Natural killer cell treated with Interleukin-12 subunit alpha and Interleukin-12 subunit beta and Interleukin-15 and Interleukin-18, amount 100 ng/mL, for 72 hours (primary cell): ENCODE measurements around the gene ITPKB. TPM values are rescaled to one million over a fixed set of nuclear protein-coding genes. Genes with fewer than 3 reads are reported as not detected.
A peak's percentile ranks its signal among the peaks of the same experiment; 100 is the strongest.

ENCODE experiments used
- ATAC-seq, 2 donors: fragments of 150-1000 bp; cut with Tn5 transposase in 1 of 2; sonication (Bioruptor Pico), chemical (Tn5 transposase) in 1 of 2; 2 replicates each; pipeline ENCODE4 v1.10.0; 2021
- DNase-seq: peaks from one replicate; pipeline ENCODE4 v3.0.0; 2022; ENCODE audit warnings: low spot score
- H3K27ac Mint-ChIP-seq, 2 donors: 1 replicate in 1 of 2; 2 replicates in 1 of 2; pipeline ENCODE4 v1.8.0; 2022; ENCODE audit warnings: mixed read lengths in 2 of 2, mild to moderate bottlenecking in 1 of 2, moderate library complexity in 1 of 2
- H3K27me3 Mint-ChIP-seq, 2 donors: 1 replicate in 1 of 2; 2 replicates in 1 of 2; pipeline ENCODE4 v1.8.0; 2022; ENCODE audit warnings: mixed read lengths in 2 of 2
- H3K36me3 Mint-ChIP-seq: one replicate; pipeline ENCODE4 v1.8.0; 2022; ENCODE audit warnings: mixed read lengths
- H3K4me1 Mint-ChIP-seq, 2 donors: 1 replicate in 1 of 2; 2 replicates in 1 of 2; pipeline ENCODE4 v1.8.0; 2022; ENCODE audit warnings: low read depth in 2 of 2, mixed read lengths in 2 of 2, mild to moderate bottlenecking in 1 of 2
- H3K4me3 Mint-ChIP-seq: one replicate; pipeline ENCODE4 v1.8.0; 2022; ENCODE audit warnings: mixed read lengths
- H3K9me3 Mint-ChIP-seq: 2 replicates; pipeline ENCODE4 v1.8.0; 2022; ENCODE audit warnings: mixed read lengths
- total RNA-seq, 2 donors: library from RNA; stranded (reverse); gene quantifications; one replicate each; pipeline ENCODE4 v1.2.3, GENCODE V29; 2022

ITPKB gene
- total RNA-seq, 2 donors from 2014 or later, result 27.2 to 35.2 TPM

DNA sequence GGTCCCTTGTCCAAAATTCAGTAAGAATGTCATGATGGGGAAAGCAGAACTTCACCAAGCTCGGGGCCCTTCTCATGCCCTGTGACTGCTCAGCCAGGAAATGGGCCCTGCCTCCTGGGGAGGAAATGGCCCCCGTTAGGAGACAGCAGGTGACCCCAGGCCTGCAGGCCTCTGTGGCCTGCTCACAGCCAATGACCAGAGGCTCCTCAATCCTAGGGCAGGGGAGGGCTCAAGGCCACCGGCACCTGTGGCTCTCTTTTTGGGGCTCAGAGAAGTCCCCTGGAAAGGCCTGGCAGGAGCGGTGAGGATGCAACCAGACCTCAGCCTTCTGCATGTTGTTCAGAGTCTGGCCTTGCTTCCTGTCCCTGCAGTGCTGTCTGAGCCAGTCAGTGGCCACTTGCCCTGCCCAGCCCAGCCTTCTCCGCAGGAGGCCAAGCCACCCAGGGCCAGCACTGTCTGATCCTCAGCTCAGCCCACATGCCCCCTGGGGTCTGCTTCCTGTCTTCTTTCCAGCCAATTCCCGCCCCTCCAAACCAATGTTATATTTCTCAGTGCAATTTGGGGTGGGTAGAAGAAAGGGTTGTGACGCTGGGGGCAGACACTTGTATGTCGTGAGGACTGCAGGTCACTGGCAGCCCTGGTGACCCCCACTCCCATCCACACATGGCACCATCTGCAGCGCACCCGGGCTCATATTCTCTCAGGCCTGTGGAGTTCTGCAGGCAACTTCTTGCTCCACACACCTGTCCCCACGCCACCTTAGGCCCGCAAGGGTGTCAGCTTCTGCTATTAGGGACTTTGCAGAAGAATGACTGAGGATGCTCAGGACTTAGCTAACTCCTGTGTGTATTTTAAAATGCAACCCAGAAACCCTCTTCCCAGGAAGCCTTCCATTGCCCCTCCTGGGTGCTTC, 83.6 kb downstream of the ITPKB start:
- Mint-ChIP-seq H3K4me1 (peaks cover 63 to 66% of the 10 kb centered on the region in 2 donors), H3K27me3 (no peaks in the 10 kb centered on the region), H3K4me3 (peak overlapping the region; percentile 74), H3K9me3 (no peaks in the 10 kb centered on the region), H3K27ac (peak overlapping the region in 1 of 2 donors; percentile 84), H3K36me3 (no peaks in the 10 kb centered on the region)
- no peak for DNase-seq
- peak; percentile 43 to 58 for ATAC-seq

DNA sequence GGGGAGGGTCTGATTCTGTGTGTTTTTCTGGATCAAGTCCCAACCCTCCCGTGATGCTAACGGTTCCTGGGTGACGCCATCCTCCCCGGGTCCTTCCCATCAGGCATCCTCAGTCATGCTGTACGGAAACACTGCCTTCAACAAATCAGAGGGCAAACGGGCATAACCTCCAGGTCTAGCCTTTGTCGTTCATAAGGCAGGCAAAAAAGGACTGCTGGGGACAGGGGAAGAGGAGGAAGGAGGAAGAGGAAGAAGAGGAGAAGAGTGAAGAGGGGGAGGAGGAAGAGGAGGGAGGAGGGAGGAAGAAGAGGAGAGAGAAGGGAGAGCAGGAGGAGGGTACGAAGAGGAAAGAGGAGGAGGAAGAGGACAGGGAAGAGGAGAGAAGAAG, 84.4 kb downstream of the ITPKB start:
- H3K27ac Mint-ChIP-seq, result peak overlapping the region in 1 of 2 donors; percentile 84
- no peaks in the 10 kb centered on the region for H3K36me3 Mint-ChIP-seq
- DNase-seq (no peak), ATAC-seq (no peak)
- H3K27me3 Mint-ChIP-seq, result no peaks in the 10 kb centered on the region
- H3K4me3 Mint-ChIP-seq, result peak overlapping the region; percentile 74
- peaks cover 62 to 65% of the 10 kb centered on the region in 2 donors for H3K4me1 Mint-ChIP-seq
- no peaks in the 10 kb centered on the region for H3K9me3 Mint-ChIP-seq

DNA sequence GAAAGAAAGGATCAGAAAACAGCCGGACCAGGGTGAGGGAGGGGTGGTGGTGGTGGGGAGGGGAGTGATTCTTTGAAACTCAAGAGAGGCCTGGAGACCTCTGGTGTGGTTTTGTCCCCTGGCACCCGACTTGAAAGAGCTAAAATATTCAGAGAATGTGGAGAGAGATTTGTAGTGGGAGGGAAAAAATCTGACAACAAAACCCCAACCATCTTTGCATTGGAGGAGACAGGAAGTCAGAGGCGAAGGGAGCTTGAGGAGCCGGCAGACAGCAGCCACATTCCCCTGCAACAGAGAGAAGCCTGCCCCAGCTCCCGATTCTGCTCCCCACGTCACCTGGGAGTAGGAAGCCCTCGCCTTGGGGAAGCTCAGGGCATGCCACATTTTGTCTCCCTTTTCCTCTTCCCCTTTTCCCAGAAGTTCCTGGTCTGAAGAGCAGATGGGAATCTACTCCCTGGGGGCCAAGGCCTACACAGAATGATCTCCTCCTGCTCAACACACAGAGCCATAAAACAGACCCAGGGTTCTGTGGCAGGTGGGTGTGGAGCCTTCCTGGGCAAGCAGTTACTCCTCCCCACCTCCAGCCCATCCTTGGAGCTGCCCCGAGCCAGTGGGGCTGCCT, 84.9 kb downstream of the ITPKB start:
- ATAC-seq (no peak), DNase-seq (no peak)
- Mint-ChIP-seq H3K36me3 (no peaks in the 10 kb centered on the region), H3K9me3 (no peaks in the 10 kb centered on the region), H3K4me1 (peaks cover 64 to 66% of the 10 kb centered on the region in 2 donors), H3K27ac (peak overlapping the region in 1 of 2 donors; percentile 84), H3K27me3 (no peaks in the 10 kb centered on the region), H3K4me3 (peak overlapping the region; percentile 74)

DNA sequence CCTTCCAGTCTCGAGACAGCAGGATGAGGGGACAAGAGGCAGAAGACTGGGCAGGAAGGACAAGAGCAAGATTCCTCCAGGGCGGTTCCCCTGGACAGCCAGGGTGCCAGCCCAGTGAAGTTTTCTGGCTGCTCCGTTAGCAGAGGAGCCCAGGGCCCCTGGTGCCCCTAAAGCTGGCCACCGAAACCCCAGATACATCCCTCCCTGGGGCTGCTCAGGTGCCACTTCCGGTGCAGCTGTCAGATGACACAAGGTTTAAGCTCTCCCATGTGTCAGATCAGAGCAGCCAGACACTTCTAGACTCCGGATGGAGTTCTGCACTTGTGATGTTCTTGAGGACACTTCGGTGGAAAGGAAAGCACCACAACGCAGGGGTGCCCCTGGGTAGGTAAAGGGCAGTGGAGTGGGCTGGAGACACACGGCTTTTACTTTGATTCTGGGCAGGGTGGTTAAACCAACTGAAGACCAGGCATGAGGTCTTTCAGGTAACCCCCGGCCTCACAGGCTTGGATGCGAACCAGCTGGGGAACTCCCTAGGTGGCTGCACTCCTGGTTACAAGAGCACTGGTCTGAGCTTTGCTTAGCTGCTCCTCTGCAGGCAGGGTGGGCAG, 85.7 kb downstream of the ITPKB start:
- DNase-seq (peak; percentile 78), ATAC-seq (peak; percentile 76 to 84)
- Mint-ChIP-seq H3K9me3 (no peaks in the 10 kb centered on the region), H3K4me3 (peak overlapping the region; percentile 74), H3K36me3 (no peaks in the 10 kb centered on the region), H3K27ac (peak overlapping the region in 1 of 2 donors; percentile 84), H3K27me3 (no peaks in the 10 kb centered on the region), H3K4me1 (peaks cover 66 to 67% of the 10 kb centered on the region in 2 donors)

DNA sequence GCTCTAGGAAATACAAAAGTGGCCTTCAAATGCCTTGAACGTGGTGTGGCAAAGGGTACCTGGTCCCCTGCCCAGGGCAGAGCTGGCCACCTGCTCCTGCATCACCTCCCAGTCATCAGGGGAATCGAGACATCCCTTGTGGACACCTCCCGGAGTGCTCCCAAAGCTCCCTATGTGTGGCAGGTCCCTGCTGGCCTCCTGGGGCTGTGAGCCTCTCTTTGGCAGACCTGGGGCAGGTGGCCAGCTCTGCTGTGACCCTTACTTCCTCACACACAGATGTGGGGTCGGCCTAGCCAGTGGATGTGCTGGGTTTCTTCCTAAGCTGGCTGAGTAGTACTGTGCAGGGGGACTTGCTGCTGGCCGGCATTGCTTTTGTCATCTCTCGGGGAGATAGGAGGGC, 86.5 kb downstream of the ITPKB start:
- no peak for ATAC-seq
- Mint-ChIP-seq H3K27ac (peak overlapping the region in 1 of 2 donors; percentile 84), H3K4me1 (peaks cover 61 to 70% of the 10 kb centered on the region in 2 donors), H3K27me3 (no peaks in the 10 kb centered on the region), H3K4me3 (no peak overlapping the region), H3K36me3 (no peaks in the 10 kb centered on the region), H3K9me3 (no peaks in the 10 kb centered on the region)
- no peak for DNase-seq

DNA sequence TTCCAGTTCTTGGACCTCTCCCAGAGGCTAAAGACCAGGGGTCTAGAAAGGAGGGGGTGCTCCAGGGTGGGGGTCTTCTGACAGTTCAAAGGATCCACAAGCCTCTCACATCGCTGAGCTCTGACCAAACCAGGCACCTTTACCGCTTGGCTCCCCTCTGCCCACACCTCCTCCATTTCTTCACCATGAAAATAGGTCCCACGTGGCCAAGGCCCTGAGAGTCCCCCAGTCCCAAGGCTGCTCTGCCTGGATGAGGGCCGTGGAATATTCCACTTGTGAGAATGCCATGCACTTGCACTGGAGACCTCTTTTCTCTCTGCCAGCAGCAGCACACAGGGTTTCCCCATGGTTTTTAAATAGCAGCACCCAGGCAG, 87.4 kb downstream of the ITPKB start:
- Mint-ChIP-seq H3K27ac (no peak overlapping the region), H3K27me3 (no peaks in the 10 kb centered on the region), H3K4me1 (peaks cover 52 to 61% of the 10 kb centered on the region in 2 donors), H3K4me3 (no peak overlapping the region), H3K36me3 (no peaks in the 10 kb centered on the region), H3K9me3 (no peaks in the 10 kb centered on the region)
- ATAC-seq, result no peak
- DNase-seq, result no peak

DNA sequence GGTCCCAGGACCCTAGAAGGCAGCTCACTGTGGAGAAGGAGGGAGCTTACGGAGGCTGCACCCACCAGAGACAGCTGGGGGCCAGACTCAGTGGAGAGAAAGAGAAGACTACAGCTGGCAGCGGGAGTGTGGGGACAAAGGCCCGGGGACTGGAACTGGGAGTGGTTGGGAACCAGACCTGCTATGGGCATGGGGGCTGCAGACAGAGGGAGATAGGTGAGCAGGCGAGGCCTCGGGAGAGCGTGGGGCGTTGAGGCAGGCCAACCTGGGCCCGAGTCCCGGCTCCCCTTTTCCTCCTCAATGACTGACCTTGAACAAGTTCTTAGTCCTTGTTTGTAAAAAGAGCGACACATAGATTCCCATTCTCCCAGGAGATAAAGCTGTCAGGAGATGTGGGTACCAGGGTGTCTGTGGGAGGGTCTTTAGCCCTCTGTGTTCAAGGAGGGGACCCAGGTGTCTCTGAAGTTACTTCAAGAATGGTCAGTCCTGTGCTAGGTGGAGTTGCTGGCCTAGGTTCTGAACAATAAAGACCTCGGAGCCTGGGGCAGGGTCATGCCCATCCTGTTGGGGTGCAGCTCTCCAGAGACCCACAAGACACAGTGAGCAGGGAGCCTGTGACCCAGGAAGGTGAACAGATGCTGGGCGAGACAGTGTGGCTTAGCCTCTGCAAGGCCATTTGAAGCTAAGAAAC, 87.9 kb downstream of the ITPKB start:
- Mint-ChIP-seq H3K27me3 (no peaks in the 10 kb centered on the region), H3K4me3 (no peak overlapping the region), H3K4me1 (peaks cover 49 to 57% of the 10 kb centered on the region in 2 donors), H3K27ac (peak overlapping the region; percentile 41 to 91), H3K36me3 (no peaks in the 10 kb centered on the region), H3K9me3 (no peaks in the 10 kb centered on the region)
- DNase-seq (no peak), ATAC-seq (no peak)

DNA sequence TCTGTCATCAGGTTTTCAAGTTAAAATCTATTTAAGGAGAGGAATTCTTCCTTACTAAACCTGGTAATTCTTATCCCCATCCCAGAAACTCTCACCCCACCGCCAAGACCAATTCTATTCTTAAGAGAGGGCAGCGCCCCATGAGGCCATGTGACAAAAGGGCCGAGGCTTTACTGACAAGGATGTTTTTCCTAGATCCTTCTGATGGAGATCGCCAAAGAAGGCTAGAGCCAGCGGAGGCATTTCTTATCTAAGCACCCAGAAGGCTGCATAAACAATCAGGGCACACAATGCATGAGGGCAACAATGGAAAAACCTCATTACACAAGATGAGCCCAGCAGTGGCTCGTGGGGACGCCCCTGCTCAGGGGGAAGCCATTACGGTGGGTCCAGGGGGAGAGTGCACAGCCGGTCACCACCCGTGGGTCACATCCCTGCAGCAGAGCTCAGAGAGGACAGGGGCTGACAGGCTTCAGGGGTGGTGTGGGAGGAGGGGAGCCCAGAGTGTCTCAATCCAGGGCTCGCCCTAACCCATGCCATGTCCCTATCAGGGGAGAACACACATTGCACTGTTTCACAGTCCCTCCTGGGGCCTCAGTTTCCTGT, 88.7 kb downstream of the ITPKB start:
- Mint-ChIP-seq H3K27ac (peak overlapping the region; percentile 41 to 91), H3K36me3 (no peaks in the 10 kb centered on the region), H3K4me1 (peaks cover 45 to 58% of the 10 kb centered on the region in 2 donors), H3K27me3 (no peaks in the 10 kb centered on the region), H3K4me3 (no peak overlapping the region), H3K9me3 (no peaks in the 10 kb centered on the region)
- no peak for DNase-seq
- ATAC-seq, result no peak

DNA sequence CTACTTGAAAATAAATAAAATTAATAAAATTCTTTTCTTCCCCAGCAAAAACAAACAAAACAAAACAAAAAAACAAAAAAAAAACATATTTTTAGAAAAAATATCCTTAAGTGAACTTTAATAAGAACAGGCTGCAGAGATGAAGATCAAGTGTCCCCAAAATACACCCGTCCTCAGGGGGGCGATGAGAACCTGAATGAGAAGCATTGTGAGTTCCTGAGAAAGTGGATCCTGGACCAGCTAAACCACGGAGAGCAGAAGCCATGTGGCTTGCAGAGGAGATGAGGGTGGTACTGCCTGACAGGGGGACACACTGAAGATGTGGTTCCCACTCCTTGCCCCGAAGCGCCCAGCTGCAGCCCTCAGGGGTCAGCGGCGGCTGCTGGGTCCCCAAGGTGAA, 89.3 kb downstream of the ITPKB start:
- H3K4me1 Mint-ChIP-seq, result peaks cover 42 to 57% of the 10 kb centered on the region in 2 donors
- H3K4me3 Mint-ChIP-seq, result no peak overlapping the region
- H3K9me3 Mint-ChIP-seq, result no peaks in the 10 kb centered on the region
- peak overlapping the region in 1 of 2 donors; percentile 91 for H3K27ac Mint-ChIP-seq
- no peaks in the 10 kb centered on the region for H3K27me3 Mint-ChIP-seq
- no peak for DNase-seq
- H3K36me3 Mint-ChIP-seq, result no peaks in the 10 kb centered on the region
- ATAC-seq, result no peak

DNA sequence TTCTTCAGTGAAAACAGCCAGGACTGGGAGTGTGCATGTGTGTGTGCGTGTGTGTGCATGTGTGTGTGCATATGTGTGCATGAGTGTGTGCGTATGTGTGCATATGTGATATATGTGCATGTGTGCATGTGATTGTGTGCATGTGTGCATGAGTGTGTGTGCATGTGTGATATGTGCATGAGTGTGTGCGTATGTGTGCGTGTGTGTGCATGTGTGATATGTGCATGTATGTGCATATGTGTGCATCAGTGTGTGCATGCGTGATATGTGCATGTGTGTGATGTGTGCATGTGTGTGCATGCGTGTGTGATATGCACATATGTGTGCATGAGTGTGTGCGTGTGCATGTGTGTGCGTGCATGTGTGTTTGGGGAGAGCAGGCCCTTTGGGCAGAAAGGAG, 89.8 kb downstream of the ITPKB start:
- no peaks in the 10 kb centered on the region for H3K9me3 Mint-ChIP-seq
- ATAC-seq (no peak), DNase-seq (no peak)
- no peak overlapping the region for H3K4me3 Mint-ChIP-seq
- peaks cover 37 to 55% of the 10 kb centered on the region in 2 donors for H3K4me1 Mint-ChIP-seq
- H3K27ac Mint-ChIP-seq, result no peak overlapping the region
- no peaks in the 10 kb centered on the region for H3K36me3 Mint-ChIP-seq
- no peaks in the 10 kb centered on the region for H3K27me3 Mint-ChIP-seq

DNA sequence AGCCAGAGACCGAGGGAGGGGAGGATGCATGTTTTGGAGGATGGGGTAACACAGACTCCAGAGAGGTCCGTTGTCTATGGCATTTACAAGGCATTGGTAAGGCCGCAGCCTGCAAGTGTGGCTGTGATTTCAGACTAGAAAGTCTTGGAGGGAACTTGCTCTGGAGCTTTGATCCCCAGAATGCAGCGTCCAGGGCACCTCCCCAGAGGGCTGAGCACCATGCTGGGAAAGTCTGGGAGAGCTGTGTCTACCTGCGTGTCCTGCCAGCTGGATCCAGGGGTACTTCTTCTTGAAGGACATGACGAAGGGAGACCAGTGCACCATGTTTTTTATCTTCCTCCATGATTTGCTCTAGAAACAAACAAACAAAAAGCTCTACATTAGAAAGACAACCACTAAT, 90.7 kb downstream of the ITPKB start:
- no peaks in the 10 kb centered on the region for H3K36me3 Mint-ChIP-seq
- ATAC-seq (no peak), DNase-seq (no peak)
- H3K4me3 Mint-ChIP-seq, result no peak overlapping the region
- no peaks in the 10 kb centered on the region for H3K27me3 Mint-ChIP-seq
- peaks cover 37 to 55% of the 10 kb centered on the region in 2 donors for H3K4me1 Mint-ChIP-seq
- H3K9me3 Mint-ChIP-seq, result no peaks in the 10 kb centered on the region
- H3K27ac Mint-ChIP-seq, result no peak overlapping the region

DNA sequence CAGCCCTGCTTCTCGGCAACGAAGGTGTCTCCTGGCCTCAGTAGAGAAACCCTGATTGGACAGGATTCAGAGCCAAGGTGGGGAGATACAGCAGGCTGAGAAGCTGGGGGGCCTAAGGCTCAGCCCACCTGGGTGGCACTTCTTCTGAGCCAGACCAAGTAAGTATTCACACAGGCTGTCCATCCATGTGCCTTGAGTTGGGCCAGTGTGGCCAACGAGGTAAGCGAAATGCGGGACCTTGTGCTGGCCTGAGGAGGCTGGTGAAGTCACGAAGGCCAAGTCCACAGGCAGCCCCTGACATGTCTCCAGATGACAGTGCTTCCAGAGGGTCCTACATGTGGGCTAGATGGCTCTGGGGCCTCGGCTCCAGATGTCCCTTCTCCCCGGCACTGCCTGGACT, 91.4 kb downstream of the ITPKB start:
- no peak for DNase-seq
- no peaks in the 10 kb centered on the region for H3K27me3 Mint-ChIP-seq
- H3K4me1 Mint-ChIP-seq, result peaks cover 33 to 53% of the 10 kb centered on the region in 2 donors
- H3K36me3 Mint-ChIP-seq, result no peaks in the 10 kb centered on the region
- H3K27ac Mint-ChIP-seq, result no peak overlapping the region
- no peaks in the 10 kb centered on the region for H3K9me3 Mint-ChIP-seq
- no peak for ATAC-seq
- no peak overlapping the region for H3K4me3 Mint-ChIP-seq

DNA sequence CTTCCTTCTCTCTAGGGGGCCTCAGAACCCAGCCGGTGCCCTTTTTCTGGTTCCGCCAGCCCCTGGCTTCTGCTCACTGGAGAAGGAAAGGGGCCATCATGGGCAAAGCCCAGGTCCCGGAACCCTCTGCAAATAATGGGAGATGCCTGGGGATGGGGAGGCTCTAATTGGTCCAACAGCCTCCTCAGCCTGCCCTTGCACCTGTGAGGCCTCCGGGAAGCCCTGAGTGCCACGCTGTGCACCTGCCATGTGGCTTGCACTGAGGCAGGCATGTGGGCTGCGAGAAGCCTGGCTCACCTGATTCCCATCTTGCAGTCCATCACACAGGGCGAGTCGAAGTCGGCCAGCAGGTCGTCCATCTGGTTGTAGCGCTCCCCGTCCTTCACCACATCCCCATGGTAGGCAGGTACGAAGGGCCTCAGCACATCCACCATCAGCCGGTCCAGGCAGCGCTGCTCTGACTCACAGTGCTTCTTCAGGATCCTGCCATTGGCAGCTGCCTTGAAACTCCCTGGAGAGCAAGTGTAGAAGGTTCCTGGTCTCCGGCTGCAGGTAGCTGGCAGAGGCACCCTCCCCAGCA, 92.1 kb downstream of the ITPKB start:
- Mint-ChIP-seq H3K36me3 (no peaks in the 10 kb centered on the region), H3K27ac (peak overlapping the region in 1 of 2 donors; percentile 45), H3K4me1 (peaks cover 29 to 51% of the 10 kb centered on the region in 2 donors), H3K9me3 (no peaks in the 10 kb centered on the region), H3K27me3 (no peaks in the 10 kb centered on the region), H3K4me3 (no peak overlapping the region)
- DNase-seq, result no peak
- ATAC-seq, result no peak
